Medulla oblongata (tissue), 1 donor: ENCODE data around the gene ERCC5.

Experiments used
- DNase-seq: peaks from one replicate; pipeline ENCODE4 v3.0.0-alpha.2; 2015; ENCODE audit errors: extremely low spot score

ERCC5 gene

DNA sequence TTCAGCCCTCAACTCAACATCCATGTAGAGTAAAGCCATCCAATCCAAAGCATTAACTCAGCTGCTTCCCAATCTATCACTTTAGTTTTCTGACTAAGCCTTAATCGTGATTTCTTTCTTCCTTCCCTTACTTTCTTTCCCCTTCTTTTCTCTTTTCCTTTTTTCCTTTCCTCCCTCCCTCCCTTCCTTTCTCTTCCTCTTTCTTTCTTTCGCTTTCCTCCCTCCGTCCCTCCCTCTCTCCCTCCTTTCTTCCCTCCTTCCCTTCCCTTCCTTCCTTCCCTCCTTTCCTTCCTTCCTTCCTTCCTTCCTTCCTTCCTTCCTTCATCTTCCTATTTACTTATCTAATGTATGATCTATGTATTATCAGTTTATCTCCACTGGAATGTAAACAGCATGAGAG is 71.2 kb downstream of the ERCC5 start:
- no peak for DNase-seq

DNA sequence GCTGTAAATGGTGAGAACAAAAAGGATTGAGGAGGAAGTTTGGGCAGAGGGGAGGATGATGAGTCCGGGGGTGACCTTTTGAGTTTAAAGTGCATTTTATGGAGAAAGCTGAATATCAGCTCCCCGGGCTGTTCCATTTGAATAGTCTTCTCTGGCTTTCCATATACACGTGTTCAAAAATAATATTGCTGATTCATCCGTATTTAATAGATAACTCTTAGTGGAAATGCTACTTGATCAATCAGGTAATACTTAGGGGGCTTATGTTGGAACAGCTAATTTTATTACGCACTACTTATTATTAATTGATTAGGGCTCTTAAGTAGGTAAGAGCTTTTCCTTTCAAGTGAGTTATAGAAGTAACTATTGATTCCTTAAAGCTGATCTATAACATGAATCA is 76.4 kb downstream of the ERCC5 start:
- DNase-seq = no peak
